Testis (tissue), 2 donors: ENCODE measurements around the gene SORT1.

ENCODE experiments used
- POLR2A ChIP-seq: fragments of 450-650 bp; IDR thresholded peaks from one replicate; pipeline ENCODE4 v1.6.1; 2017; ENCODE audit warnings: antibody characterized with exemption, mild to moderate bottlenecking, moderate library complexity
- TF ChIP-seq, protein P1 (sequence below), 3 experiments: fragments of 450-650 bp in 2 of 3; fragments of 200-600 bp in 1 of 3; sonication (generic) in 1 of 3; IDR thresholded peaks; one replicate each; pipeline ENCODE4 v1.5.1; 2016 to 2019; ENCODE audit warnings: antibody characterized with exemption in 3 of 3, mild to moderate bottlenecking in 2 of 3, moderate library complexity in 1 of 3

DNA sequence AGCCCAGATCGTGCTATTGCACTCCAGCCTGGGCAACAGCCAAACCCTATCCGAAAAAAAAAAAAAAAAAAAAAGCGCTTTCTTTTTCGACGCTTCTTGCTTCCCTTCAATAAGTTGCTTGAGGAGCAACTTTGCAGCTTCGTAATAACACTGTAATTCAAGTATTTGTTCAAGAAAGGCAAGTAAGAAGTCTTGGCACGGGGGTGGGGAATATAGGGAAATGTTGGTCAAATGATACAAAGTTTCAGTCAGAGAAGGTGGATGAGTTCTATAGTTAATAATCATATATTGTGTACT, 29.4 kb upstream of the SORT1 start:
- TF ChIP-seq, protein P1, sequence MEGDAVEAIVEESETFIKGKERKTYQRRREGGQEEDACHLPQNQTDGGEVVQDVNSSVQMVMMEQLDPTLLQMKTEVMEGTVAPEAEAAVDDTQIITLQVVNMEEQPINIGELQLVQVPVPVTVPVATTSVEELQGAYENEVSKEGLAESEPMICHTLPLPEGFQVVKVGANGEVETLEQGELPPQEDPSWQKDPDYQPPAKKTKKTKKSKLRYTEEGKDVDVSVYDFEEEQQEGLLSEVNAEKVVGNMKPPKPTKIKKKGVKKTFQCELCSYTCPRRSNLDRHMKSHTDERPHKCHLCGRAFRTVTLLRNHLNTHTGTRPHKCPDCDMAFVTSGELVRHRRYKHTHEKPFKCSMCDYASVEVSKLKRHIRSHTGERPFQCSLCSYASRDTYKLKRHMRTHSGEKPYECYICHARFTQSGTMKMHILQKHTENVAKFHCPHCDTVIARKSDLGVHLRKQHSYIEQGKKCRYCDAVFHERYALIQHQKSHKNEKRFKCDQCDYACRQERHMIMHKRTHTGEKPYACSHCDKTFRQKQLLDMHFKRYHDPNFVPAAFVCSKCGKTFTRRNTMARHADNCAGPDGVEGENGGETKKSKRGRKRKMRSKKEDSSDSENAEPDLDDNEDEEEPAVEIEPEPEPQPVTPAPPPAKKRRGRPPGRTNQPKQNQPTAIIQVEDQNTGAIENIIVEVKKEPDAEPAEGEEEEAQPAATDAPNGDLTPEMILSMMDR (IDR thresholded peaks at IDR 0.05), result no peak
- TF ChIP-seq POLR2A, result no peak
